ENCODE measurements around the gene ATXN2.

DNA sequence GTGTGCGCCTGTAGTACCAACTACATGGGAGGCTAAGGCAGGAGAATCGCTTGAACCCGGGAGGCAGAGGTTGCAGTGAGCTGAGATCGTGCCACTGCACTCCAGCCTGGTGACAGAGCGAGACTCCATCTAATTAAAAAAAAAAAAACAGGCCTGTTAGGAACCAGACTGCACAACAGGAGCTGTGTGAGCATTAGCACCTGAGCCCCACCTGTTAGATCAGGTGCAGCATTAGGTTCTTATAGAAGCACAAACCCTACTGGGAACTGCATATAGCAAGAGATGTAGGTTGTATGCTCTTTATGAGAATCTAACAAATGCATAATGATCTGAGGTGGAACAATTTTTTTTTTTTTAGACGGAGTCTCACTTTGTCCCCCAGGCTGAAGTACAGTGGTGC is 8.6 kb downstream of the ATXN2 start:
- TF ChIP-seq GATA2 (IDR thresholded peaks at IDR 0.05; ENCODE audit: low read depth, low read length) (no peak), GATA3 (IDR thresholded peaks at IDR 0.05; ENCODE audit: low read depth, low read length) (no peak)
